D721Med (cell line): ENCODE data around the gene NPAT.

Experiments
- DNase-seq: peaks from one replicate; pipeline ENCODE4 v3.0.0; 2011; ENCODE audit warnings: low spot score; ENCODE audit not compliant: insufficient read length
- FAIRE-seq: peaks from 2 replicates; lab custom pipeline; 2011; peaks lifted over from hg19 to GRCh38; lab: Jason Lieb, UNC
- TF ChIP-seq, protein P1 (sequence below): IDR thresholded peaks from 2 replicates; pipeline ENCODE4 v1.5.1; 2012; ENCODE audit warnings: mild to moderate bottlenecking, control low read depth; ENCODE audit not compliant: insufficient read depth; ENCODE audit errors: missing control alignments

Gene NPAT

DNA sequence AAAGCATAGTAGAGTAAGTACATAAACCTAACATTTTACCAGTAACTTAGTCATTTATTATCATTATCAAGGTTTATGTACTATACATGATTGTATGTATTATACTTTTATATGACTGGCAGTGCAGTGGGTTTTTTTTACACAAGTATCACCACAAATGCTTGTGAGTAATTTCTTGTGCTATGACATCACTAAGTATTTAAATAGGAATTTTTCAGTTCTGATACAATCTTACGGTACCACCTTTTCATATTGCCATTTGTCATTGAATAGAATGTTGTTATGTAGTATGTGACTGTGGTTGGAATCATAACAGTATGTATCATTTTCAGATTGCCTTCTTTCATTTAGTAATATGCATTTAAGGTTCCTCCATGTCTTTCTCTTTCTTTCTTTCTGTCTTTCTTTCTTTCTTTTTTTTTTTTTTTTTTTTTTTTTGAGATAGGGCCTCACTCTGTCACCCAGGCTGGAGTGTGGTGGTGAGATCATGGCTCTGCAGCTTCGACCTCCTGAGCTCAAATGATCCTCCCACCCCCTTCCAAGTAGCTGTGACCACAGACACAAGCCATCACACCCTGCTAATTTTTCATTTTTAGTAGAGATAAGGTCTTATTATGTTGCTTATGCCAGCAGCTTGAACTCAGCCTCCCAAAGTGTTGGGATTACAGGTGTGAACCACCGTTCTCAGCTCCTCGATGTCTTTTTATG is 19.0 kb upstream of the NPAT start:
- no peak for DNase-seq
- FAIRE-seq, result peak; percentile 44
- TF ChIP-seq, protein P1, sequence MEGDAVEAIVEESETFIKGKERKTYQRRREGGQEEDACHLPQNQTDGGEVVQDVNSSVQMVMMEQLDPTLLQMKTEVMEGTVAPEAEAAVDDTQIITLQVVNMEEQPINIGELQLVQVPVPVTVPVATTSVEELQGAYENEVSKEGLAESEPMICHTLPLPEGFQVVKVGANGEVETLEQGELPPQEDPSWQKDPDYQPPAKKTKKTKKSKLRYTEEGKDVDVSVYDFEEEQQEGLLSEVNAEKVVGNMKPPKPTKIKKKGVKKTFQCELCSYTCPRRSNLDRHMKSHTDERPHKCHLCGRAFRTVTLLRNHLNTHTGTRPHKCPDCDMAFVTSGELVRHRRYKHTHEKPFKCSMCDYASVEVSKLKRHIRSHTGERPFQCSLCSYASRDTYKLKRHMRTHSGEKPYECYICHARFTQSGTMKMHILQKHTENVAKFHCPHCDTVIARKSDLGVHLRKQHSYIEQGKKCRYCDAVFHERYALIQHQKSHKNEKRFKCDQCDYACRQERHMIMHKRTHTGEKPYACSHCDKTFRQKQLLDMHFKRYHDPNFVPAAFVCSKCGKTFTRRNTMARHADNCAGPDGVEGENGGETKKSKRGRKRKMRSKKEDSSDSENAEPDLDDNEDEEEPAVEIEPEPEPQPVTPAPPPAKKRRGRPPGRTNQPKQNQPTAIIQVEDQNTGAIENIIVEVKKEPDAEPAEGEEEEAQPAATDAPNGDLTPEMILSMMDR, result no peak

GRCh38 chr11:108239076-108239475 is 16.6 kb upstream of the NPAT start:
- no peak for FAIRE-seq
- no peak for DNase-seq
- TF ChIP-seq, protein P1, result no peak

DNA sequence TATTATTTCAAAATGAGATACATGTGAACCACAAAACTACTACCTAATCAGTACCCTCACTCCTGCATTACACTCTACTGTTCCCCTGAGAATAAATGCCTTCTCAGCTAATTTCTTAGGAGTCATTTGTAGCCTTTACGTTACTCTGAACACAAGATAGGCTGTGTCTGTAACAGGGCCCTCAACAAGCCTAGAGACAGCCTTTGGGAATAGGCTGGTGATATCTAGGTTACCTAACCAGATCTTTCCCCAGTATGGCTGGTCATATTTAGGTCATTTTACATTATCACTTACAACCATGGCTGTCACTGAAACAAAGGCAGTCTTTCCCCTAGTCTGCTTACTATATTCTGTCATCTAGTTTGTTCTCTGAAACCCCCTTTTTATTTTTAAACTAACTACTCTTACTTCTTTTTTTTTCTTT is 14.6 kb upstream of the NPAT start:
- DNase-seq (no peak), FAIRE-seq (no peak)
- TF ChIP-seq, protein P1, result no peak

DNA sequence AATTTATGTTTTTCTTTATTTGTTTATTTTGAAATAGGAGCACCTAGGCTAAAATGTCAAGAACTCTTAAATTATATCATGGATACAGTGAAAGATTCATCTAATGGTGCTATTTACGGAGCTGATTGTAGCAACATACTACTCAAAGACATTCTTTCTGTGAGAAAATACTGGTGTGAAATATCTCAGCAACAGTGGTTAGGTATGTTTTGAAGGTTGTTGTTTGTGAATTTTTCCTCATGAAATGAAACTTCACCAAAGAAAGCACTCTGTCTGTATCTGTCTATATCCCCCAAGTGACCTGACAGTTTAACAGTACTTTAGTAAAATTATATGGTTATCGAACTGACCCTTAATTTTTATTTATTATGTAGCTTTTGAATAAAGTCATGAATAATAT is 13.2 kb upstream of the NPAT start:
- TF ChIP-seq, protein P1, result no peak
- DNase-seq (no peak), FAIRE-seq (no peak)

GRCh38 chr11:108235192-108235591 is 12.8 kb upstream of the NPAT start:
- DNase-seq (no peak), FAIRE-seq (no peak)
- TF ChIP-seq, protein P1, result no peak

- DNase-seq, result no peak
- FAIRE-seq, result no peak
- TF ChIP-seq, protein P1, result no peak
These were observed 11.0 kb upstream of the NPAT start for GRCh38 chr11:108233277-108233945.

GRCh38 chr11:108228251-108228650 is 5.8 kb upstream of the NPAT start:
- TF ChIP-seq, protein P1, result no peak
- FAIRE-seq, result no peak
- no peak for DNase-seq
